ENCODE measurements around the gene CLEC17A. TPM values are rescaled to one million over a fixed set of nuclear protein-coding genes. Genes with fewer than 3 reads are reported as not detected.
A peak's percentile ranks its signal among the peaks of the same experiment; 100 is the strongest.

CLEC17A gene
- total RNA-seq, 1 donor from 2014 or later = 1.0 TPM

GRCh38 chr19:14654786-14655560 lies 72.1 kb downstream of the CLEC17A start:
- DNase-seq = no peak

GRCh38 chr19:14655726-14656125 lies 72.8 kb downstream of the CLEC17A start:
- no peak for DNase-seq

- no peak for DNase-seq
Measured at GRCh38 chr19:14659874-14660489, 77.1 kb downstream of the CLEC17A start.

DNA sequence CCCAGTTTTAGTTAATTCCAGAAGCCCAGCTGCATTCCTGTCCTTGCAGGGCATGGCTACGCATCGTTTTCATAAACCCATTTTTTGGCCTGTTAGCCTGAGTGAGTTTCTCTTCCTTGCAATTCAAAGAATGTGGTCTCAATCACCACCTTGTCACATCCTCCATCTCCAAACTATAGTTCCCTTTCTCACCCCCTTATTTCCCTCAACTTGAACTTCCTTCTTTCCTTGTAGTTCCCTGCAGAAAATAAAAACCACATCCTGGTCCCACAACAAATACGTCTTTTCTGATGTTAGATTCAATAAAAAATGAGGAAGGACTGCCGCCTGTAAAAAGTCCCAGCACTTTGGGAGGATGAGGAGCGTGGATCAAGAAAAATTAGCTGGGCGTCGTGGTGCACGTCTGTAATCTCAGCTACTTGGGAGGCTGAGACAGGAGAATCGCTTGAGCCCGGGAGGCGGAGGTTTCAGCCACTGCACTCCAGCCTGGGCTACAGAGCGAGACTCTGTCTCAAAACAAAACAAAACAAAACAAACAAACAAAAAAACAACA lies 78.6 kb downstream of the CLEC17A start:
- peak; percentile 2 for DNase-seq

Small RNA genes within 50 kb of the gene (small RNA-seq; reads per million reads assigned to genes)
- gene AC022149.2 (ENCODE audit: low replicate concordance) = not detected
- gene RN7SL842P (ENCODE audit: low replicate concordance) = not detected

Other genes with a start within 250 kb of the CLEC17A start
- 32.5 TPM for gene ADGRE5, start 201.6 kb upstream of the CLEC17A start, total RNA-seq
- 48.2 TPM for gene DDX39A, start 163.7 kb upstream of the CLEC17A start, total RNA-seq
- gene PKN1, start 149.8 kb upstream of the CLEC17A start, total RNA-seq = 83.0 TPM
- not detected for gene PTGER1, start 107.7 kb upstream of the CLEC17A start, total RNA-seq
- gene GIPC1, start 87.0 kb upstream of the CLEC17A start, total RNA-seq = 98.8 TPM
- gene DNAJB1, start 64.7 kb upstream of the CLEC17A start, total RNA-seq = 79.8 TPM
- 74.2 TPM for gene TECR, start 53.5 kb upstream of the CLEC17A start, total RNA-seq
- gene NDUFB7, start 11.0 kb upstream of the CLEC17A start, total RNA-seq = 280 TPM
- gene ADGRE3, start 91.8 kb downstream of the CLEC17A start, total RNA-seq = not detected
- gene ZNF333, start 107.0 kb downstream of the CLEC17A start, total RNA-seq = 18.1 TPM
- 0.31 TPM for gene ADGRE2, start 195.5 kb downstream of the CLEC17A start, total RNA-seq